Hindlimb muscle (tissue), 1 donor: ENCODE results near the gene LRRC8C. TPM values are rescaled to one million over a fixed set of nuclear protein-coding genes. Genes with fewer than 3 reads are reported as not detected.
"Not testable (repeated sequence)": the region's sequence is repeated elsewhere in the genome, so short reads cannot be mapped to it uniquely, and the experiment has no call there.

ENCODE experiments used
- DNase-seq: peaks from one replicate; pipeline ENCODE4 v3.0.0-alpha.2; 2013
- polyA plus RNA-seq: library from polyadenylated mRNA; unstranded; fragments of 120-200 nt; gene quantifications from one replicate; pipeline ENCODE4 v1.2.1, GENCODE V29; 2013; ENCODE audit not compliant: insufficient read length

Gene LRRC8C
- 6.5 TPM for polyA plus RNA-seq

DNA sequence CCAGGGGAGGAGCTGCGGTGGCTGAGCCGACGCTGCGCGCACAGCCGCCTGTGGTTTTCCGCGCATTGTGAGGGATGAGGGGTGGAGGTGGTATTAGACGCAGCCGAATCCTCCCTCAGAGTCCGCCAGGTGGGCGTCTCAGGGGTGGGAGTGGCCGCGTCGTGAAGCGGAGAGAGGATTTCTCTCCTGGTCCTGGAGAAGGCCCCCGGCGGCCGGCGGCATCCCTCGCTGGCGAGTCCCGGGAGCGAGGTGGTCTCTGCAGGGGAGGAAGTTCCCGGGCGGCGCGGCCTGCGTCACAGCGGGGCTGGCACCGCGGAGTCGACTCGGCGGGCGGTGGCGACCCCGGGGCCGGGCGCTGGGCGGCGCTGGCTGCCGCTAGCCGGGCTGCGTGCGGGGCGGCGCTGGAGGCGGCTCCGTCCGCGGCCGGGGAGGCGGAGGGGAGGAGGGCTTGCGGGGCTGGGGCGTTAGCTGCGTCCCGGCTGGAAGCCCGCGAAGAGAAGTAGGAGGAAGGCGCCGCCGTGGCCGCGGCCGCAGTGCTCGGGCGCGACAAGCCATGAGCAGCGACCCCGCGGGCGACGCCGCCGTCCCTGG lies at the start of gene LRRC8C:
LRRC8C (plus strand) TSS at position 464 of the 591 bp plus-strand sequence. CDS start 53,354 bp downstream, outside the sequence.
- peak; percentile 87 for DNase-seq

DNA sequence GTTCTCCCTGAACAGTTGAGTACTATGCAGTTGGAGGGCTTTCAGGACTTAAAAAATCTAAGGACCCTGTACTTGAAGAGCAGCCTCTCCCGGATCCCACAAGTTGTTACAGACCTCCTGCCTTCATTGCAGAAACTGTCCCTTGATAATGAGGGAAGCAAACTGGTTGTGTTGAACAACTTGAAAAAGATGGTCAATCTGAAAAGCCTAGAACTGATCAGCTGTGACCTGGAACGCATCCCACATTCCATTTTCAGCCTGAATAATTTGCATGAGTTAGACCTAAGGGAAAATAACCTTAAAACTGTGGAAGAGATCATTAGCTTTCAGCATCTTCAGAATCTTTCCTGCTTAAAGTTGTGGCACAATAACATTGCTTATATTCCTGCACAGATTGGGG lies 48.7 kb upstream of the LRRC8C start:
- no peak for DNase-seq

DNA sequence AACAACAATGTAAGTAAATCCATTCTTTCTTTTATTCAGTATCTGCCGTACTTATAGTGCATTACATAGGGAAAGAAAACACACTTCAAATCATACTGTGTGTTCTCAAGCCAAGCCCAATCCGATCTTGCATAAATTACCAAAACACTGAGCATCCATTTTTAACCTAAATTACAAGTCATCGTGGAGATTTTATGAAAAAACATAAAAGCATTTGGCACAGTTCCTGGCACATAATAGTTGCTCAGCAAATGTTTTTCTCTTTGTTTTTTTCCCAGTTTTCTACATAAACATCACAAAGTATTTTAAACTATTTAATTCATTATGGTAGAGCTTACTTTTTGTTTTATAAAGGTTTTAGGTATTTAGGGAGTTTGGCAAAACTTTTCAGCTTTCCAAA lies 48.1 kb upstream of the LRRC8C start:
- DNase-seq: no peak

DNA sequence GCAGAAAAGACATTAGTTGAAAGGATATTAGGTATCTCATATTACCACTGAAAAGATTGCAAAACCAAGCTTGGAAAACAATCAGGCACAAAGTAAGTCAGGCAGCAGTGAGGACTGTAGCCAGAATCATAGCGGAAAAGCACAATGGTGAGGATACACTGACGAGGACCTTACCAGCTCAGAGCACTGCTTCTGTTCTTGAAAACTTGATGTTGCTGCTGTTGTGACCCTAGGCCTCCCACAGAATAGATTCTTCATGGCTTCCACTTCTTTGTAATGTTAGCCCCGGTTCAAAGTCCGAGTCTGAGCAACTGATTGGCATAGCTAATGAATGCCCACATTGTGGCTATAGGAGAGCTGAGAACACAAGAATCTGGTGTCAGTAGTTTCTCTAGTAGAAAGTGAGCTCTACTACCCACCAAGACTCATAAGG lies 45.2 kb upstream of the LRRC8C start:
- no peak for DNase-seq

DNA sequence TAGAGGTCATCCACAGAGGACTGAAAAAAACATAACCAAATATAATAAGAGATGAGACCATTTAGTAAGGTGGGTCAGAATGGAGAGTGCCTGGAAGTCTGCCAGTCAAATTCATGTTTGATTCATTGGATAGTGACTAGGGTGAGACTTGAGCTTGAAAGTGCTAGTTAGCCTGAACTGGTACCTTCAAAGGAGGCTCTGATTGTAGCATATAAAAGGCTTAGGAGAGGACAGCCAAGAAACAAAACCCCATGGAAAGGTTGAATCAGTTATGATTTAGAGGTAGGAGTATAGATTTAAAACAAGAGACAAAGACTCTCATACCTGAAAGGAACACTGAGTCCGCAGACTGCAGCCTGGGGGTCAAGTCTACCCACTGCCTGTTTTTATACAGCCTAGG lies 44.4 kb upstream of the LRRC8C start:
- no peak for DNase-seq

DNA sequence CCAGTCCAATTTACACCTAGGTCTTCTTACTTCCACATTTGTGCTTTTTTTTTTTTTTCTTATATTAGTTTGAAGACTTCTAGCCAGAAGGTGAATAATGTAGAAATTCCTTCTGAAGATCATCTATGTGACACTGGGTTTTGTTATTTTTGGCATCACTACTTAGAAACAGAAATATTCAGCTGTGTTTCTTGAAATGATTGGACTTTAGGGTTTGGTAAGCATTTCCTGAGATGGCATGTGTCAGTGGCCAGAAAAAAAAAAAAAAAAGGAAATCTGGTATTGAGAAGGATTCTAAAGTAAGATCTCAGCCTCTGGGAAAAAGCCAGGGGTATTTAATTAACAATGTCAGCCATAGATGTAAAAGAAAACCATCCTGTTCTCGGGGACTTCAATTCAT lies 43.4 kb upstream of the LRRC8C start:
- DNase-seq: no peak

DNA sequence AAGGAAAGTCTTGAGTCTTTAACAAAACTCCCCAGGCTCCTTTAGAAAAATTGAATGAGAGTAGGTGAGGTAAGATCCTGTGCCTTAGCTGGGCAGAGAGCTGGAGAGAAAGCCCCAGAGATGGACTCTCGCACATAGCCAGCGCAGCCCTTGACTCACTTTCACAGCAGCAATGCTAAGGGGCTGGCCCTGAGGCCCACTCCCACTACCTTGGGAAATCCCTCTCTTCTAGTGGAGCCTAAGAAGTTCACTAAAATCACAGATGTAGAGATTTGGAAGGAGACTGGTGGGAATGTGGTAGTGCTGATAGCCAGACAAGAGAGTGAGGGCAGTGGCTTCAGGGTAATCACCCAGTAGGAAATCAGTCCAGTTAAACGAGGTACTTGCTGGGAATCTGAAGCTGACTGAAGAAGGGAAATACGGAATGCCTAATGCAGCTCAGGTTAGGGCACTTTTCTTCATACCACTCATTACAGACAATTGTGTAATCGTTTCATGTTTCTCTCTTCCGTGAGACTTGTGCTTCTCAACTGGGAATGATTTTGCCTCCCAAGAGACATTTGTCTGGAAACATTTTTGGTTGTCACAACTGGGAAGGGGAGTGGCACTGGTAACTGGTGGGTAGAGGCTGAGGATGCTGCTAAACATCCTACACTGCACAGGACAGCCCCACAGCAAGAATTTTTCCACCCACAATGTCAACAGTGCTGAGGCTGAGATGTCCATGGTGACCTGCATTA lies 42.4 kb upstream of the LRRC8C start:
- no peak for DNase-seq

DNA sequence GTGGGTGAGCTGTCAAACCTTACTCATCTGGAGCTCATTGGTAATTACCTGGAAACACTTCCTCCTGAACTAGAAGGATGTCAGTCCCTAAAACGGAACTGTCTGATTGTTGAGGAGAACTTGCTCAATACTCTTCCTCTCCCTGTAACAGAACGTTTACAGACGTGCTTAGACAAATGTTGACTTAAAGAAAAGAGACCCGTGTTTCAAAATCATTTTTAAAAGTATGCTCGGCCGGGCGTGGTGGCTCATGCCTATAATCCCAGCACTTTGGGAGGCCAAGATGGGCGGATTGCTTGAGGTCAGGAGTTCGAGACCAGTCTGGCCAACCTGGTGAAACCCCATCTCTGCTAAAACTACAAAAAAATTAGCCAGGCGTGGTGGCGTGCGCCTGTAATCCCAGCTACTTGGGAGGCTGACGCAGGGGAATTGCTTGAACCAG lies 40.0 kb upstream of the LRRC8C start:
- not testable (repeated sequence) for DNase-seq

DNA sequence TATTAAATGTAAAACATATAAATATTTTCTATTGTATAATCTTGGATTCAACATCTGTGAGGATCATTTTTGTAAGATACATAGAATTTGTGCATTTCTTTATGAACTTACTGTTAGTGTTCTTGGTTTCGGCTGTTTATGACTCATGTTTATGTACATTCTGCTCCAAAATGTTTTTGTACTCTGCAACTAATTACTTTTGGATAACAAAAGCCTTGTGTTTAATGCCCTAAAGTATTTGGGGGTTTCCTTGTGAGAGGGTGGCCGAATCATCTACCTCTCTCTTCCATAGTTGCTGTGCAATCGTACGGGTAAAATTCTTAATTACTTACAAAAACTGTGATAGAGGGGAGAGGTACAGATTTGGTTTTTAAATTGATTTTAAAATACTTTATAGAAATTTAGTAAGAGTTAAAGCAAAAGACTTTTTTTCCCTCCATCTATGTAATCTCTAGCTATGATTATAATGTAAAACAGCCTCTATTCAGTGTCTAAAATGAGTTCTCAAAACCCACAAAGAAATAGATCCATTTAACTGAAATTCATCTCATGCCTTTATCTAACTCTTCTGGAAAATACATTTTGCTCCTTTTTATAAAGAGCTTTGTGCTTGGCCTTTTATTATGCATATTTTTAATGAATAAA lies 38.7 kb upstream of the LRRC8C start:
- no peak for DNase-seq

DNA sequence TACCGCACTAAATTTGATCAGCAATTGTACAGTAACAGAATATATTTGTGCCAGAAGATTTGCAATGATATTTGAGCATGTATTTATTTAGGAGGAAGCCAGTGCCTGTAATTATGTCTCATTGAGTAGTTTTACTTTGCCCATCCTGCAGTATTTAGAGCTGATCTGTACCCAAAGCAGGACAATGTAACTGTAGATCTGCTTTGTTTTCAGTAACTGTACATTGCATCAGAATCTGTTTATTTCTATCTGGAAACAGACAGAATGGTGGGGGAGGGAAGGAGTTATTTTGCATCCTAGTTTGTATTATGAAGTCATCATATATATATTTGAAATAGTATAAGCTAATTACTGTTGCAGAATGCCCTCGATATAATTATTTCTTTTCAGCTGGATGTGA lies 36.2 kb upstream of the LRRC8C start:
- DNase-seq: no peak

DNA sequence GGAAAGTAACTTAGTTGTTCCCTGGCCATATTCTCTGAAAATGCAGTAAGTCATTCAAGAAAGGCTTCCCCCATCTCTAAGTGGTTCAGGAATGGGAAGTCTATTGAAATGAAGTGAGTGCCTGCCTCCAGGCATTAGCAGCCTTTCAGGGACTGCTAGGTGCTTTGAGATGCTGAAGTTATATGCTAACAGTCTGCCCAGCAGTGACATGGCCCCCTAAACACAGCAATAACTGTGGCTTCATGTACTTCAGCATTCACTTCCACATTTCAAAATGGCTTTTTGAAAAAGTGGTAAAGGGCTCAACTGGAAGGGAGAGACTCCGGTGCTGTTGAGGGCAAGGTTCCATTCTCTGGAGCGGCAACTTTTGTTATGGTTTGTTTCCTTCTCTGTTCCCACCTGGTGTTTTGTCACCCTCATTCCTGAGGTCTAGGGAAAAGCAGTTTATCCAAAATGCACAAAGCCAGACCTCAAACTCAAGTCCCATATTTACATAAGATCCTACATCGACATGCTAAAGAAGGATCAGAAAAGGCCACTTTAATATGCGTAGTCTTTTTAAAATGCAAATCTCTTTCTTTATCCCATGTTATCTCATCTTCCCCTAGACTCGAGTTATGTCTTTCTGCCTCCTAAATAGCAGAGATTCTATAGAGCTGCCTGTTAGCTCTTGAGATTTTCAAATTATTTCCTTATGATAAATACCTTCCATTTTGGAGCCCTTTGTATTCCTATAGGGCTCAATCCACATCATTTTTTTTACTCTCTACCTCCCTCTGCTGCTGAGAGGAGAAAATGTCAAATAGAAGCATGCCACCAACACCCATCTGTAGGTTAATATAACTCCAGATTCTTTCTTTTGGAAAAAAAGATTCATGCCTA lies 34.2 kb upstream of the LRRC8C start:
- peak; percentile 26 for DNase-seq

DNA sequence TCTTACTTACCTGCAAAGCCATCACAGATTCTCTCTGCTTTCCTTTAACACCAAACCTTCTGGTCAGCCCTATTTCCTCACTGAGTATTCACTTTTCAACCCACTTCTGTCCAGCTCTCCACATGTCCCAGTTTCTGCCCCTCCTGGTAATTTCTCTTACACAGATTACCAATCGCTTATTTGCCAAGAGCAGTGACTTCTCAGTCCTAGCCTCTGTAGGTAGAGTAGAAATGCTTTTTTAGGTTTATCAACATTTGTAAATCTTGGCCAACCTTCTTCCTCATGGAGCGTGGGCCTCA lies 33.6 kb upstream of the LRRC8C start:
- DNase-seq: no peak

DNA sequence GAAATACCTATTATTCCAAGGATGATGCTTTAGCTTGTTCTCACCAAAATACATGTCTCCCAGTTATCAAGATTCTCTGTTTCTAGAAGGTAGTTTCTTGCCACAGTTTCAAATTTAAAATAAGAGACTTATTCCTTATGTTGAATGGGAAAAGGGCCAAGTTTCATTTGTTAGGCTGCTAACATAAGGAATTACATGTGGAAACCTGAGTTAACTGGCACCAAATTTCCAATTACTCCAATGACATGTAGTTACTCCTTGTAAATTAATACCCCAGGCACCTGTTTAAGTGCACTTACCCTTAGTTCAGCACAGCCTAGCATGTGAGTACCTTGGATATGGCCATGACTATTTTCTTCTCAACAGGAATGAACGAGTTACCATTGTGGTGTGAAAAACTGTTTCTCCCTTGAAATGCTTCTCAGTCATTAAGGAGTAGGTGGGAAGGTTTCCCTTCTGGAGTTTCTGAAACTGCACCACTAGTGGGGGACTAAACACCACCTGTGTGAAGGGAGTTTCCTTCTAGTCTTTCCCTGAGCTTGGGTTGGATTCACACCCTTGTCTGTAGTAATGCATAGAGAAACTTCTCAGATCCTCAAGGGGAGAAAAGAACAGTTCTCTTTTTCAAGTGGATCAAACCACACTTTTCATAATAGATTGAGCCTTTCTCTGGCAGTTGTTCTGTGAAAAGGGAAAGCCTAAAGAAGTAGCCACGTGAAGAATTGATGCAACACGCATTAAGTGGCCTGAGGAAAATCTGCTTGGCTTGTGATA lies 32.3 kb upstream of the LRRC8C start:
- no peak for DNase-seq

DNA sequence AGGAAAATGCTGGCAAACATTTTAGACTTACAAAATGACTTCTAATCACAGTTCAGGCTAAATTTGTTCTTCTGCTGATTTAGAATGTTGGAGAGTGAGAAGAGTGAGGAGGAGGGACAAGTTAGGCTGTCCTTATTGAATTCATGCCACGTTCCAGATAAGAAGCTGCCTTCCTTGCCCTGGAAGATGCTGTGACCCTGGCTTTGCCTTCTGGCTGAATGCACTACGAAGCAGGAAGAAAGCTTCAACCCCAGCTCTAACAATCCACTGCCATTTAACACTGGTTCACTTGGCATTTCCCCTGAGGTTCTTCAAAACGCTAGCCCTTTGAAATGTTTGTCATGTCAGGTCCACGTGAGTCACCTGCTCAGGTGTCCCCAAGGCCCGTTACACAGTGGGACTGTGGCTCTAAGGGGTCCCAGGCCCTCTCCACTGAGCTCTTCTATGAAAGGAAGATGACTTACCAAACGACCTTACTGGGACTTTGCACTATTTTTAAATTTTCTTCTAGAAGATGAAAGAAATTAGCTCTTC lies 30.0 kb upstream of the LRRC8C start:
- no peak for DNase-seq

DNA sequence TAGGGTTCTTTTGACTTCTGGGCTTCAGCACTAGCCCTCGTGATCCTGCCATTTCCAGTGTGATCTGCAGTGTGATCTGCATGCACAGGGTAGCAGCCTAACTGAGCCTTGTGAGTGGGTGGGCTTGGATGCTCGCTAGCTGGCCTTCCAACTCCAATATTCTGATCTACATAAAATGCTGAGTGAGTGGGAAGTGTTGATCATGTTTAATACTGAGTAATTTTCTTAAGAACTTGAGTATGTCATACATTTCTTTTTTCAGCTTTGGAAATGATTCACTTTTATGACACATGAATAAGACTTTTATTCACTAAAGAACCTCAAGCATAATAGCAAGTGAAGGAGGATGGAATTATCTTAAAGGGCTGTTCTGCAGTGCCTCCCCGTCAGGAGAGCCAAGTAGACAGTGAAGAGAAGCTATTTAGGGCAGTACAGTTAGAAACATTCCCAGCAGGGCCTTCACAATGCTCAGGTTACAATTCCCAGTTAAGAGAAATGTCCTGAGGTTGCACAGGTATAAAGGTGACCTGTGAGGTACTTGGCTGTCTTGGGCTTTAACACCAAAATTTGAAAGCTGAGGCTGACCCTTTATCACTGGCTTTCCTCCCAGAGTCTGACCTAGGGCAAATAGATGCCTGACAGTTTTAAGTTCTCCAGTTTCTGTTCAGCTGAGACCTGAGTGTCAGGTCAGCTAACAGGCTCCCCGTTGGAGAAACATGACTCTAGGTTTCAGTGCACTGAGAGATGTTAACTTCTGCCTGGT lies 29.1 kb upstream of the LRRC8C start:
- no peak for DNase-seq

DNA sequence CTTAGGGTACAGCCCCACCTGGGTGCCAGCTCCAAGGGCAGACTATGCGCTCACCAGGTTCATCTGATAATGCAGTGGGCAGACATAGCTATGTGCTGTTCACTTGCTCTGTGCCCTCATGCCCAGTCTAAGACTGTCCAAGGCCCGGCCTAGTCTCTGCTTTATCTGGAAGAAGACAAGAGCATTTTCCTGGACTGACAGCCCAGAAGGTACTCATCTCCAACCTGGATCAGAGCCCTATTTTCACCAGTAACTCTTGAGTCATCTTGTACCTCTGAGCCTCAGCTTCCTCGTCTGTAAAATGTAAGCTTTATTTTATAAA lies 28.5 kb upstream of the LRRC8C start:
- DNase-seq: no peak

DNA sequence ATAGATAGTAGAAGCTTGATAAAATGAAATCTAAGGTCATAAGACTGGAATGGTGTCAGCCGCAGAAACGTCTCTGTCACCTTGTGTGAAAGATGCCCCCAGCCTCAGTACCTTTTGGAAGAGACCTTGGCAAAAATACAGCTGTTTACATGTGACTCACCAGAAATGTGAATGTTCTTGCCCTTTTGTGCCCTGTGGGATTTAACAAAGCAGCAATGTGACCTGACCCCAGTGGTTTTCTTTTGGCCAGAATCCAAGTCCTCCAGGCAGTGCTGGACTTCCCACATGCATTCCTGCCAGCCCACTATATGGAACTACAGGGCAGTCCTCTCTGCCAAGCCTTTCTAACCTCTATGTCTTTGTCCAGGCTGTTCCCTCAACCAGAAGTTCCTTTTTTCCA lies 27.2 kb upstream of the LRRC8C start:
- DNase-seq: no peak

DNA sequence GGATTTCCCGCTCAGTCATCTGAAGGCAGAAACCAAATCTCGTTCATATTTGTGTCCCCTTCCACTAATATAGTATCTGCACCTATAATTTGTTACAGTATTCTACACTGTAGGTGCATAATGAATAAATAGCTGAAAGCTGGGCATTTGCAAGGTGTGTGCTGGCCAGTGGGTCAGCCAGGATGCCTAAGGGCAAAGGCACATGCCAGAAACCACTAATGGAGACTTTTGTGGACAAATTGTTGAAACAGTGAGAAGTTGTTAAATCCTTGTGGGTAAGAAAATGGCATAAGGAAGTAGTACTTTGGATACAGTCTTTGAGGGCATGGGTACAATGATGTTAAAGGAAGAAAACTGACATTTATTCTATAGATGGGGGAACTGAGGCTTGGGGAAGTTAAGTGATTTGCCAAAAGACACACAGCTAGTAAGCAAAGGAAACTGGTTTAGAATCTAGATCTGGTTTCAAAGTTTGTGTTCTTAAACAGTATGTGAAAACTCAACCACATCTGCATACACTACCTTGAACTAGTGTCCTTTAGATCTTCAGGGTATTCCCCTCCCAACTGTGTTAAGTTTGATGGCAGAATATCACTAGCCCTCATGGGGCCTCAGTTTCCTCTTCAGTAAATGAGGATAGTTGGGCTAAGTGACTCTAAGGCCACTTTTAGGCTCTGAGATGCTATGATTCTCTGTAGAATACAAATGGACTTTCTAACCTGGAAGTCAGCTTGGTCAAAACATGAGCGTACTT lies 26.5 kb upstream of the LRRC8C start:
- no peak for DNase-seq

DNA sequence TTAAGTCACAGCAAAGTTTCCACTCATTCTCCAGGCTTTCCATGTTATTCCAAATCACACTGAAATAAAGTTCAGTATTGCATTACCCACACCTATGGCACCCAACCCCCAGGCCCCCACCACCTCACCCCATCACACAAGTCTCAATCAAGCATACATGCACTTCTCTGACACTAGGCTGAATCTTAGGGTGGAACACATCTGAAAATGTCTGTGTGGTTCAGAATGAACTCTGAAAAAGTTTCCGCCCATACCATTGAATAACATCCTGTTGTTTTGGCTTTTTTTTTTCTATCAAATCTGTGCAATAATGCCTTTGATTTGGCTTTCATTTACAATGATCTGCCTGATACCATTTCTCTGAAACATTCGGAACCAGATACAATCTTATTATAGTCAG lies 25.8 kb upstream of the LRRC8C start:
- DNase-seq: no peak

DNA sequence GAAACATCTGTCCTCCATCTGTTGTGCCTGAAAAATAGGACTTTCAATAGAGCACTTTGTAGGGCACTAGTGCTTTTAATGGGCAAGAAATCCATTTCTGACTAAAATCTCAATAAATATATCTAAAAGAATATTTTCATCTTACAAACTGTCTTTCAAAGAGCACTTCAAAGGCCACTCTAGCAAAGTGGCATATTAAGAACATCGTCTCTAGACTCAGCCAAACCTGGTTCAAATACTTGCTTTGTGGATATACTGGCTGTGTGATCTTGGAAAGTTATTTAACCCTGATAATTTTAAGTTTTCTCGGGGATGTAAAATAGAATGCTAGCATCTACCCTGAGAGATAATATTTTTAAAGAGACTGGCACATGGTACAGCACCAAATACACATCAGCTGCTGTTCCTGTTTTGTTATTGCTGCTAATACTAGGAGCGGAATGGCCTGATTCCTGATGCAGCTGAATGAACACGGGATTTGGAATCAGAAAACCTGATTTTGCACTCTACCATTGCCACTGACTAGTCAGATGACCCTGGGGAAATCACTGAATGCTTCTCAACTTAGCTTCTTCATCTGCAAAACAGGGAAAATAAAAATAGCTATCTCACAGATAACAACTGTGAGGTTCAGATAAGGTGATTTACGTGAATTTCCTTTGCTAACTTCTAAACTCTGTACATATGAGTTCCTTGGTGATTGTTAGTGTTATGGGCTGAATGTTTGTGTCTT lies 25.2 kb upstream of the LRRC8C start:
- no peak for DNase-seq
